Measurements from ENCODE around the gene CHST8.

The CHST8 gene

DNA sequence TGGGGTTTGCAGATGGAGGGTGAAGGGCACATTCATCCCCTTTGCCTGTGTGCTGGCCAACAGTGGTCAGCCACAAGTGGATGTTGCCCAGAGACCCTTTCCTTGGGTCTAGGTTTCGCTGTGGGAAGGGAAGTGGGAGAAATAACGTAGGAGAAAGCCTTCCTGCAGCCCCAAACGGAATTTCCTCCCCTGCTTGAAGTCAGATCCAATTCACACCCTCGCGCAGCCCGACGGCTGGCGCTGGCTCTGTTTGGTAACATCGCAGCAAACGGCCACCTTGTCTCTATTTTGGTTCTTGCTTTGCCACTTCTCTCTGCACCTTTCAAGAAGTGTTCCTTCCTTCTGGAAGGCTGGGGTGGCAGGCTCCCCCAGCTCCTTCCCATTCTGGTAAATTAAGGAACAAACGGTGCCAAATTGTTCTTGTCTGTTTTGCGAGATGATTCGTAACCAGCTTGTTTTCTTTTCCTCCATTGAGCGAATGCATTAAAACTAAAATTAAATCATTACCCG lies 45.4 kb downstream of the CHST8 start:
- no peak for DNase-seq
- H3K27ac Mint-ChIP-seq: no peak overlapping the region
- no peak overlapping the region for H3K4me3 Mint-ChIP-seq
- no peaks in the 10 kb centered on the region for H3K9me3 Mint-ChIP-seq
- peaks cover 11% of the 10 kb centered on the region for H3K27me3 Mint-ChIP-seq
- no peaks in the 10 kb centered on the region for H3K36me3 Mint-ChIP-seq (ENCODE audit: low read depth)
- no peaks in the 10 kb centered on the region for H3K4me1 Mint-ChIP-seq (ENCODE audit: low read depth)

DNA sequence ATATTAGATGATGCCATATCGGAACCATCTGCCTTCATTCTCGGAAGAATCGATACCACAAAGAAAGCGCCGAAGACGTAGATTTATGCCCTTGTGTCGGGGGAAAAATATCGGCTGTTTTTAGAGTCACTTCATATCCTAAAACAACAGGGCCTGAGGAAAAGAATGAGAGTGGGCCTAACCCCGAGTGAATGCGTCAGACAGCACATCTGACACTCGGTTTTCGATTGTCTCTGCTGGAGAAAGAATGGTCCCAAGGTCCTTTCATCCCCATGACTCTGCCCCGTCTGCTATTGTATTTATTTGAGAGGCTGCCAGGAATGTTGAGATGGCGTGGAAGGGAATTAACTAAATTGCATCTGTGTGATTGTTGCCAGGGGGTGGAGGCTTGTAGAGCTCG lies 46.1 kb downstream of the CHST8 start:
- no peaks in the 10 kb centered on the region for H3K36me3 Mint-ChIP-seq (ENCODE audit: low read depth)
- no peak overlapping the region for H3K4me3 Mint-ChIP-seq
- H3K27ac Mint-ChIP-seq: no peak overlapping the region
- H3K27me3 Mint-ChIP-seq: peaks cover 11% of the 10 kb centered on the region
- no peak for DNase-seq
- H3K4me1 Mint-ChIP-seq (ENCODE audit: low read depth): no peaks in the 10 kb centered on the region
- H3K9me3 Mint-ChIP-seq: no peaks in the 10 kb centered on the region

DNA sequence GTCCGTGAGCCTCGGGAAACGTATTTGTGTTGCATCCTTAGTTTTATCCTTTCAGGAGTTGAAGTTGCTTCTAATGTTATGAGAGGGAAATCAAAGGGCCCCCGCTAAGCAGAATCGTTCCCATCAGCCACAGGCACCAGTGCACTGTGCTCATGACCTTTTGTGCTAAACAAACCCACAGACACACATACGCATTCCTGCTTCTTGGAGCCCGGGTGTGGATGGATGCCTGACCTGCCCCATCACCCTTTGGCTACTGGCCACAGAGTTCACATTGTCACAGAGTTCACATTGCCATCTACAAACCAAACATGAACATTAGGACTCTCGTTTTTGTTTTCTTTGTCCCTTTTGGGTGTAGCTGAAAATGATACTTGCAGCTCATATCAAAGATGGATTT lies 47.2 kb downstream of the CHST8 start:
- Mint-ChIP-seq H3K27me3 (peaks cover 14% of the 10 kb centered on the region), H3K4me3 (no peak overlapping the region), H3K27ac (no peak overlapping the region), H3K9me3 (no peaks in the 10 kb centered on the region), H3K36me3 (ENCODE audit: low read depth) (no peaks in the 10 kb centered on the region), H3K4me1 (ENCODE audit: low read depth) (no peaks in the 10 kb centered on the region)
- no peak for DNase-seq

DNA sequence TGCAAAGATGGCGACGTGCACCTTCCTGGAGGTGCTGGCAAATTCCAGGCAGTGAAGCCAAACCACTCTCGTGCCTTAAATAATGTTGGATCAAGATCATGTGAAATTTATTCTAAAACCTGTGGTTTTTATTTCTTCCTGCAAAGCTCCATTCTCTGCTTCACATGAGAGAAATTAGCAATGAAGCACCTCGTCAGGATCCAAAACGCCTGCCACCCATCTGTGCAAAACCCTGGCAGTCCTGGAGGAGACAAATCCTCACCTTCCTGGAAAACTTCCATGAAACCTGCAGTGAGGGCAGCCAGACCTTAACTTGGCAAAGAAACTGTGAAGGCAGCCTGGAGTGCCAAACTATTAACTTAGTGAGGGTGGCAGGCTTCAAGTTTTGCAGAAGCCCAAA lies 47.6 kb downstream of the CHST8 start:
- Mint-ChIP-seq H3K27me3 (peaks cover 16% of the 10 kb centered on the region), H3K9me3 (no peaks in the 10 kb centered on the region), H3K27ac (no peak overlapping the region), H3K36me3 (ENCODE audit: low read depth) (no peaks in the 10 kb centered on the region), H3K4me3 (no peak overlapping the region), H3K4me1 (ENCODE audit: low read depth) (no peaks in the 10 kb centered on the region)
- DNase-seq: no peak

DNA sequence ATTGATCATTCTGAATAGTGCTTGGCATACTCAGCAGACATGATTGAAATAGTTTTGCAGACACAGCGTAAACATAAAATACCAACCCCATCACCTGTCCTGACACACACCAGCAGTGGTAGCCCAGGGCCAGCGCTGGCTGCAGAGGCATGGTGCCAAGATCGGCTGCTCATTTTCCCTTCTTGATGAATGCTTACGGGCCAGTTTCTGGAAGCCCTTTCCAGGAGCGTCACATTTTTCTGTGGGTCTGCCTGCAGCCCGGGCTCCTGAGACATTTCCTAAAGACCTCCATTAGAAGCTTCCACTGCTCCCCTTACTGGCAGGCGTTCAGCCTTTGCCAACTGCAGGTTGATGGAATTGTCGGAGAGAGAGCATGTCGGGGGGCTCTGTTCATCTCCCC lies 48.6 kb downstream of the CHST8 start:
- no peak for DNase-seq
- H3K4me3 Mint-ChIP-seq: no peak overlapping the region
- H3K9me3 Mint-ChIP-seq: no peaks in the 10 kb centered on the region
- peaks cover 21% of the 10 kb centered on the region for H3K27me3 Mint-ChIP-seq
- no peak overlapping the region for H3K27ac Mint-ChIP-seq
- no peaks in the 10 kb centered on the region for H3K4me1 Mint-ChIP-seq (ENCODE audit: low read depth)
- no peaks in the 10 kb centered on the region for H3K36me3 Mint-ChIP-seq (ENCODE audit: low read depth)

DNA sequence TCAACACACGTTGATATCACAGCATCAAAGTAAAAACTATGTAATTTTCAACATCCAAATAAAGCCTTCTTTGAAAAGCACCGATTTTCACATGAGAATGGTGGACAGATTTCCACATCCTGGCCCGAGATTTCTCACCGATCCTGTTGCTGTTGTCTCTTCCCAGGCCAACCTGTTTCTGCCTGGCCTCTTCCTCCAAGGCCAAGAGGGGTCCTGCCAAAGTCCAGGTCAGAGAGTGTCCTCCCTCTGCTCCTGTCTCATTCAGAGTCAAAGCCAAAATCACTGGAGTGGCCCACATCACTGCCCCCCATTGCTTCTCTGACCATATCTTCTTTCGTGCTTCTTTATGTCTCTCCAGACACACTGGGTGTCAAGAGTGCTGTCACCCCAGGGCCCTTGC lies 49.5 kb downstream of the CHST8 start:
- no peak for DNase-seq
- Mint-ChIP-seq H3K36me3 (ENCODE audit: low read depth) (no peaks in the 10 kb centered on the region), H3K27ac (no peak overlapping the region), H3K27me3 (peaks cover 21% of the 10 kb centered on the region), H3K9me3 (no peaks in the 10 kb centered on the region), H3K4me1 (ENCODE audit: low read depth) (no peaks in the 10 kb centered on the region), H3K4me3 (no peak overlapping the region)

DNA sequence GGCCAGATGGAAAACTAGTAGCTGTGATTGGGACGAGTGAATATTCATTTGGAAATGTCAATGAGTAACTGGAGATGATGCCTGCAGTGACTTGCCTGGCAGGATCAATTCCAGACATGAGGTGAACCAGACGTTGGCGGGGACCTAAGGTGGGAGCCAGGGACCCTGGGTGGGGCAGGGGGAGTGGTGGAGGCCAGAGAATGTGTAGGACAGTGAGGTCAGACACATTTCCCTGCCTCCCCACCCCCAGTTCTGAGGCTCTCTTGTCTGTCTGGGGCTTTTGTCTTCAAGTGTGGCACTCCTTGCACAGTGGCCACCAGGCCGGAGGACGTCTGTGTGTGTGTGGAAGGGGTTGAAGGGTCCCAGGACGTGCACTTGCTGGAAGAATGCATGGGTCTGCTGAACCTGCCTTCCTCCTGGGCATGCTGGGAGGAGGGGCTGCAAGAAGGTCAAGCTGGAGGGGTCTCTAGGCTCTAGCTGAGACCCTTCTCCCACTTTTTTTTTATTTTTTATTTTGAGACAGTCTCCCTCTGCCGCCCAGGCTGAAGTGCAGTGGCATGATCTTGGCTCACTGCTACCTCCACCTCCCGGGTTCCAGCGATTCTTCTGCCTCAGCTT lies 51.6 kb downstream of the CHST8 start:
- no peak overlapping the region for H3K4me3 Mint-ChIP-seq
- H3K27ac Mint-ChIP-seq: no peak overlapping the region
- H3K9me3 Mint-ChIP-seq: no peaks in the 10 kb centered on the region
- H3K27me3 Mint-ChIP-seq: peaks cover 18% of the 10 kb centered on the region
- H3K4me1 Mint-ChIP-seq (ENCODE audit: low read depth): no peaks in the 10 kb centered on the region
- DNase-seq: no peak
- H3K36me3 Mint-ChIP-seq (ENCODE audit: low read depth): no peaks in the 10 kb centered on the region

DNA sequence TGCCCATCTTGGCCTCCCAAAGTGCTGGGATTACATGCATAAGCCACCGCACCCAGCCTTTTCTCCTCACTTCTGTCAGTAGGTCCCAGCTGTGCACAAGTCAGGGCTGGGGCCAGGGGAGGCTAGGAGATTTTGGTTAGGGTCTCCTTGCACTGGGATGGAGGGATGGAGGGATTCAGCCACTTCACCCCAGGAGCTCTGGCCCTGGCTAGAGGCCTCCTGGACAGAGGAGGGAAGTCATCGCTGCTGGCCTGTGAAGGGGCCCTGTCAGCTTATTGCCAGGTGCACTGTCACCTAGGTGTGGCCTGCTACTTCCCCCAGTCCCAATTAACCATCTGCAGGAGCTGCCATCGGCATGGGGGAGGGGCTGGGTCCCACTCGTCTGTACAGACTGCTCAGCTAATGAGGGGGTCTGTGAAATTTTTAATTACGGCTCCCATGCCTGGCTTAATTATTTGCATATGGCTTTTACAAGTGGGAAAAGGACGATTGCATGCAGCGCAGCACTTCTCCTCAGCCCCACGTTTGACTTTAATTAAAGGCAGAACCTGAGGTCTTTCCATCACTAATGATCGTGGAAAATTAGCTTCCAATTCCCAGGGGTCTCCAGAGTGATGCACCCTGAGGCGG lies 52.4 kb downstream of the CHST8 start:
- H3K9me3 Mint-ChIP-seq: no peaks in the 10 kb centered on the region
- no peaks in the 10 kb centered on the region for H3K36me3 Mint-ChIP-seq (ENCODE audit: low read depth)
- DNase-seq: no peak
- H3K27me3 Mint-ChIP-seq: peaks cover 18% of the 10 kb centered on the region
- no peak overlapping the region for H3K27ac Mint-ChIP-seq
- H3K4me1 Mint-ChIP-seq (ENCODE audit: low read depth): no peaks in the 10 kb centered on the region
- H3K4me3 Mint-ChIP-seq: no peak overlapping the region

DNA sequence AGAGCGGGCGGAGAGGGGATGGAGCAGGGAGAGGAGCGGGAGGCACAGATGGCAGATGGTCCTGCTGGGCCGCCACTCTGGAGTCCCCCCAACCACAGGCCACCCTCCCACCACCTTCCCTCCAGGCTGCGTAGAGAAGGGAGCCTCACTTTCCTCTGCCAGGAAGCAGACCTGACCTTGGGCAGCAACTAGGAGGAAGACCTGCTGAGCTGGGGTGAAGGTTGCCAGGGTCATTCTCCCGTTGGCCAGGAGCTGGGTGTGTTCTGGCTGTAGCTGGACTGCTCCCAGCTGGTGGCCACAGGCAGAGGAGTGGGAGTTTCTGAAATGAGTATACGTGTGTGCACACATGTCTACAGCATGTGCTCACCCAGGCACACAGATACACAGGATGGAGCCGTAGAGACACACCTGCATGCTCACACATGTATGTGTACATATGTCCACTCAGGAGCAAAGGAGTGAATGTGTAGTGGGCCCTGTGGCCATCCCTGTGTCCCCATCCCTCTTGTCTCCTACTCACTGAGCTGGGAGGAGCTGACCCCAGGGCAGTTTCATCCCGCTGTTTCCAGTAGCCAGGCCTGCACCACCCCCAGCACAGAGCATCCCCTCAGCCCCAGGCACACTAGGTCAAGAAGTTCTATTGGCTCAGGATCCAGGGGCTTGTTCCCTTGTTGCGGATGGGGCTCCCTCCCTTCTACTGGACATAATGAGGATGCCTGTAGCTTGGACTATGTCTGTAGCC lies 53.0 kb downstream of the CHST8 start:
- Mint-ChIP-seq H3K4me1 (ENCODE audit: low read depth) (no peaks in the 10 kb centered on the region), H3K27ac (no peak overlapping the region), H3K36me3 (ENCODE audit: low read depth) (no peaks in the 10 kb centered on the region), H3K9me3 (no peaks in the 10 kb centered on the region), H3K4me3 (no peak overlapping the region), H3K27me3 (peaks cover 18% of the 10 kb centered on the region)
- DNase-seq: no peak

DNA sequence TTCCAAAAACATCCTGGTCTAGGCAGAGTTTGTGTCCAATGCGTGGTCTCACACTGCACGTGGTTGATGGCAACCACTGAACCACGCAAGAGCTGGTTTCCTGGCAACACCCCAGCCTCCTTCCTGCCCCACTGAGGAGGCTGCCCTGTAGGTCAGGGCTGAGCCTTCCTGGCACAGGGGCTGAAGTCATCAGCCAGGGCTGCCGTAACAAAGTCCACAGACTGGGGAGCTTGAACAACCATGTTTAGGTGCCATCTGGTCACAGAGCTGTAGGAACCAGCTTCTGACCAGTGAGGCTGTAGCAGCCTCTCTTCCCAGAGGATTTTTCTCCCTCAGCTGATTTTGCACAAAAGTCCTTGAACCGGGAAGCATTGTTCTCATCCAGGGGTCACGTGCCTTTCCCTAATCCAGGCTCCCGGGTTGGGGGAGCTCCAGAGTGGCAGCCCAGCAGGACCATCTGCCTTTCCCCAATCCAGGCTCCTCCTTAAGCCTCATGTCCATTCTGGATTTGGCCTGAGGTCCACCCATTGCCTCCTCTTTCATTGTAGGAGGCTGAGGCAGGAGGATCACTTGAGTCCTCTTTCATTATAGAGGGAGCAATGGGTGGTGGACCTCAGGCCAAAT lies 53.9 kb downstream of the CHST8 start:
- Mint-ChIP-seq H3K36me3 (ENCODE audit: low read depth) (no peaks in the 10 kb centered on the region), H3K4me3 (no peak overlapping the region), H3K27ac (no peak overlapping the region), H3K27me3 (peaks cover 18% of the 10 kb centered on the region), H3K9me3 (no peaks in the 10 kb centered on the region), H3K4me1 (ENCODE audit: low read depth) (no peaks in the 10 kb centered on the region)
- DNase-seq: no peak

DNA sequence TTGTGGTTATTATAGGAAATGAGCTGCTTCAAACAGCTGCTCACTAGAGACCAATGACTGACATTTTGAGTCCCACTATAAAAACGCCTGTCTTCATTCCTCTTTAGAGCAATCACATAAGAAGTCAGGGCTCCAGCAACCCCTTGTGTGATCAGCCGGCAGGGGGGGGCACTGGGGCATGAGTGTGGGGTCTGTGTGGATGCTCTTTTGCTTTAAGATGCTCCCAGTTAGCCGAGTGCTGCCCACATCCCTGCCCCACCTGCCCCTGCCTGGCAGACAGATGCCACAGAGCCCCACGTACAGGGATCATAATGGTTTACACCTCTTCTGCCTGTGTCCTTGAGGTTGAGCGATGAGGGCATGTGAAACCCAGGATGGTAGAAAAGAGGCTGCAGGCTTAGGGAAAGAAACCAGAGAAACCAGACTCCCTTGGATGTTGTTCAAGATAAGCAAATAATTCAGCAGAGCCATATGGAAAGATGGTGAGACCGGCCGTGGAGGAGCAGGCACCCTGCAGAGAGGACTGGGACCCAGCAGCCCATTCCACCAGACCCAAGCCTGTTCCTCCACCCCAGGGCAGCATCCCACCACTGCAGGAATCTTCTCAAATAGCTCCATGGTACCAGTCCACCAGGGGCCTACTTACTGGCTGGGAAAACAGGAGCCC lies 55.4 kb downstream of the CHST8 start:
- H3K4me1 Mint-ChIP-seq (ENCODE audit: low read depth): no peaks in the 10 kb centered on the region
- no peak overlapping the region for H3K27ac Mint-ChIP-seq
- DNase-seq: no peak
- no peak overlapping the region for H3K4me3 Mint-ChIP-seq
- peaks cover 15% of the 10 kb centered on the region for H3K27me3 Mint-ChIP-seq
- H3K36me3 Mint-ChIP-seq (ENCODE audit: low read depth): no peaks in the 10 kb centered on the region
- no peaks in the 10 kb centered on the region for H3K9me3 Mint-ChIP-seq

DNA sequence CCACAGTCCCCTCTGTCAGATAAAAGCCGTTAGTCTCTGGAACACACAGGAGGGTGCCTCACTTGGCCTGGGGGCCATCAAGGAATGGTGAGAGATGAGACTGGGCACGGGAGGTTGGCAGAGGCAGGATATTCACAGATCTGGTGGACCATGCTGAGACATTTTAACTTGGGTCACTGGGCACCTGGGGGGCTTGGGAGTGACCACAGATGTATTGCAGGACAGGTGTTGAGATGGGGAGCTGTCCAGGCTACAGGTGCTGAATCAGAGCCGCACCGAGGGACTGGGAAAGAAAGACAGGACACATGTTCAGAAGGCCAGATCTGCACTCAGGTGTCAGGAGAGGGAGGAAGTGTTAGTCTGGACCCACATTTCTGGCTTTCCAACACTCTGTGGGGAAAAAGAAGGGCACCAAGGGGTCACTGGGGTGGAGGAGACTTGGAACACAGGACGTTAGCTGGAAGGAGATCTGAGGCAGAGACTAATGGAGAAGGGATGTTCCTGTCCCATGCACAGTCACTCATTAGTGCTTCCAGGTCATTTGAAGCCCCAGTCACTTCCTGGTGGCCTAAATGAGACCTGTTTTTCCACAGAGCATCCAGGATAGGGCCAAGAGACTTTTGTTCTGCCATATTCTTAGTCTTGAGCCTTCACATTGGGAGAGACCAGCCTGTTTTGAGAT lies 56.1 kb downstream of the CHST8 start:
- Mint-ChIP-seq H3K36me3 (ENCODE audit: low read depth) (no peaks in the 10 kb centered on the region), H3K27ac (no peak overlapping the region), H3K9me3 (no peaks in the 10 kb centered on the region), H3K27me3 (peaks cover 17% of the 10 kb centered on the region), H3K4me3 (no peak overlapping the region), H3K4me1 (ENCODE audit: low read depth) (no peaks in the 10 kb centered on the region)
- DNase-seq: no peak

DNA sequence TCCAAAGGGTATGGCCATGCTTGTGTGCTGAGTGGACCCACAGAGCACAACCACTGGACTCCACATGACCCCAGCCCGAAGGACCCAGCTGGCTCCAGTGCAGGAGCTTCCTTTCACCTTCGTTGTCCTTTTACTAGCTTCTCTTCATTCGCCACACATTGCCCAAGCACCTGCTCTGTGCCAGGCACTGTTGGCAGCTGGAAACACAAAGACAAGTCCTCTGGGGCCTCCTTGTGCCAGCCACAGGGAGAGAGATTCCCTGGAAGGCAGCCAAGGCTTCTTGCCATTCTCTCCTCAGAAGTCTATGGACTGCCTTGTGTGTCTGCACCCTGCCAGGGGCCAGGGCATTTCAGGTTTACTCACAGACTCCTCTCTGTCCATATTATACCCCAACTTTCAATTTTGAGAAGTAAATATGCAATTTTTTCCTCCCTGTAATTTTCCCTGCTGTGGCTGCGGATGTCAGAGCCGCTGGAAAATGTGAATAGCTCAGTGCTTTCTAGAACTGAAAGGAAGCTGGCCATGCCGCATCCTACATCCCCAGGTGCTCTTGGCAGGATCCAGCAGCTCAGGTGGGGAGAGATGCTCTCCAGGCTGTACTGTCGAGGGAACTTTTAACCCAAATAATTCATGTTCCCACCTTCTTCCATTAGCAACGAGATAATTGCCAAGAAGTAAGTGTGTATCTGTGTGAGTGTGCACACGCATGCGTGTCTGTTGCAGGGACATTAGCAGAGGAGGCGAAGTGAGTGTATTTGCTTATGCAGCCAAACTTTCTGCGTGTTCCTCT lies 57.2 kb downstream of the CHST8 start:
- Mint-ChIP-seq H3K4me1 (ENCODE audit: low read depth) (no peaks in the 10 kb centered on the region), H3K9me3 (no peaks in the 10 kb centered on the region), H3K27ac (no peak overlapping the region), H3K27me3 (peaks cover 25% of the 10 kb centered on the region), H3K4me3 (no peak overlapping the region), H3K36me3 (ENCODE audit: low read depth) (no peaks in the 10 kb centered on the region)
- DNase-seq: no peak
